K562 (cell line): Measurements from ENCODE around the gene ACE. TPM values are rescaled to one million over a fixed set of nuclear protein-coding genes. Genes with fewer than 3 reads are reported as not detected.

Experiments
- BCL6 ChIP-seq: fragments of 250-450 bp; sonication (Bioruptor Pico); IDR thresholded peaks from 2 replicates; pipeline ENCODE4 v1.4.0; 2020
- FIP1L1 ChIP-seq: fragments of 200-400 bp; formaldehyde crosslinking; IDR thresholded peaks from 2 replicates; pipeline ENCODE4 v1.6.1; 2018; ENCODE audit warnings: mild to moderate bottlenecking, low read depth, low read length; ENCODE audit not compliant: poor library complexity, severe bottlenecking
- GABPB2 ChIP-seq: fragments of 250-450 bp; sonication (Bioruptor Pico); conservative IDR thresholded peaks from 2 replicates; pipeline ENCODE4 v1.5.1; 2021; ENCODE audit warnings: mild to moderate bottlenecking
- LEF1 ChIP-seq: fragments of 450-650 bp; IDR thresholded peaks from 2 replicates; pipeline ENCODE4 v1.6.1; 2016; ENCODE audit warnings: mild to moderate bottlenecking
- MCM5 ChIP-seq: fragments of 450-650 bp; IDR thresholded peaks from 2 replicates; pipeline ENCODE4 v1.6.1; 2016; ENCODE audit warnings: low read depth
- NR1H2 ChIP-seq: sonication (generic); formaldehyde crosslinking; IDR thresholded peaks from 2 replicates; pipeline ENCODE4 v1.4.0; 2020; ENCODE audit warnings: mild to moderate bottlenecking, missing genetic modification reagents
- POLR2B ChIP-seq: fragments of 450-650 bp; IDR thresholded peaks from 2 replicates; pipeline ENCODE4 v1.6.1; 2018; ENCODE audit warnings: low read depth; ENCODE audit not compliant: partially characterized antibody
- TAF1 ChIP-seq: IDR thresholded peaks from 2 replicates; pipeline ENCODE4 v1.6.1; 2011; ENCODE audit warnings: mild to moderate bottlenecking, low read length, moderate library complexity; ENCODE audit not compliant: insufficient read depth, control insufficient read depth, severe bottlenecking; ENCODE audit errors: extremely low read depth
- TBP ChIP-seq: optimal IDR thresholded peaks from 2 replicates; pipeline ENCODE3; 2011; ENCODE audit warnings: low read depth, low read length, improper control_type of control experiment
- ZBTB7A ChIP-seq: IDR thresholded peaks from 2 replicates; pipeline ENCODE4 v1.6.1; 2011; ENCODE audit warnings: low read depth, mild to moderate bottlenecking, low read length, moderate library complexity, borderline replicate concordance; ENCODE audit not compliant: control insufficient read depth
- ZNF232 ChIP-seq: sonication (generic); formaldehyde crosslinking; IDR thresholded peaks from 2 replicates; pipeline ENCODE4 v1.8.0; 2022; ENCODE audit warnings: mild to moderate bottlenecking, missing genetic modification reagents
- ZNF445 ChIP-seq: fragments of 250-450 bp; sonication (Bioruptor Pico); IDR thresholded peaks from 2 replicates; pipeline ENCODE4 v1.4.0; 2020; ENCODE audit warnings: low read depth, mild to moderate bottlenecking, moderate library complexity
- ZNF583 ChIP-seq: fragments of 250-450 bp; sonication (Bioruptor Pico); IDR thresholded peaks from 2 replicates; pipeline ENCODE4 v1.4.0; 2020
- ZNF592 ChIP-seq: fragments of 450-650 bp; IDR thresholded peaks from 2 replicates; pipeline ENCODE4 v1.6.1; 2017; ENCODE audit warnings: antibody characterized with exemption, mild to moderate bottlenecking
- polyA plus RNA-seq, 8 experiments: library from polyadenylated mRNA; depleted of rRNA in 4 of 8; stranded (reverse) in 5 of 8; unstranded in 3 of 8; fragments of >200 nt; fragmentation: Nextera tagmentation in 2 of 8; fragmentation: Illumina TruSeq in 1 of 8; extraction: Ambion mirVana in 2 of 8; extraction: Trizol in 1 of 8; gene quantifications; 2 replicates each; pipeline versions ENCODE4 v1.2.1 to v1.2.3, GENCODE V29; 2011 to 2014; ENCODE audit warnings: inconsistent platforms in 1 of 8, missing spikeins in 1 of 8
- total RNA-seq, 7 experiments: library from RNA; depleted of rRNA in 6 of 7; stranded (reverse); fragments of >200 nt in 6 of 7; fragmentation: Illumina TruSeq in 2 of 7; extraction: Trizol in 2 of 7; gene quantifications; 2 replicates each; pipeline versions ENCODE4 v1.2.1 to v1.2.3, GENCODE V29; 2011 to 2021; ENCODE audit warnings: low replicate concordance in 1 of 7
- TF ChIP-seq, protein P1 (sequence below): fragments of 250-450 bp; sonication (Bioruptor Pico); IDR thresholded peaks from 2 replicates; pipeline ENCODE4 v1.4.0; 2020; ENCODE audit warnings: mild to moderate bottlenecking, moderate library complexity, borderline replicate concordance
- TF ChIP-seq, protein P2 (sequence below): sonication (generic); formaldehyde crosslinking; IDR thresholded peaks from 2 replicates; pipeline ENCODE4 v1.8.0; 2022; ENCODE audit warnings: missing genetic modification reagents, mild to moderate bottlenecking, moderate library complexity, borderline replicate concordance
- TF ChIP-seq, protein P3 (sequence below), 2 experiments: IDR thresholded peaks; 2 replicates each; pipeline ENCODE4 v1.6.1; 2012; ENCODE audit warnings: improper control_type of control experiment in 2 of 2, low read depth in 2 of 2, low read length in 2 of 2, borderline replicate concordance in 1 of 2

Gene ACE
- total and polyA plus RNA-seq, 9 of the 15 experiments (the other 6 are each of a cell fraction or from before 2014, with no cell fraction given), result 0.07 to 2.5 (median 0.47) TPM; not detected in 1

DNA sequence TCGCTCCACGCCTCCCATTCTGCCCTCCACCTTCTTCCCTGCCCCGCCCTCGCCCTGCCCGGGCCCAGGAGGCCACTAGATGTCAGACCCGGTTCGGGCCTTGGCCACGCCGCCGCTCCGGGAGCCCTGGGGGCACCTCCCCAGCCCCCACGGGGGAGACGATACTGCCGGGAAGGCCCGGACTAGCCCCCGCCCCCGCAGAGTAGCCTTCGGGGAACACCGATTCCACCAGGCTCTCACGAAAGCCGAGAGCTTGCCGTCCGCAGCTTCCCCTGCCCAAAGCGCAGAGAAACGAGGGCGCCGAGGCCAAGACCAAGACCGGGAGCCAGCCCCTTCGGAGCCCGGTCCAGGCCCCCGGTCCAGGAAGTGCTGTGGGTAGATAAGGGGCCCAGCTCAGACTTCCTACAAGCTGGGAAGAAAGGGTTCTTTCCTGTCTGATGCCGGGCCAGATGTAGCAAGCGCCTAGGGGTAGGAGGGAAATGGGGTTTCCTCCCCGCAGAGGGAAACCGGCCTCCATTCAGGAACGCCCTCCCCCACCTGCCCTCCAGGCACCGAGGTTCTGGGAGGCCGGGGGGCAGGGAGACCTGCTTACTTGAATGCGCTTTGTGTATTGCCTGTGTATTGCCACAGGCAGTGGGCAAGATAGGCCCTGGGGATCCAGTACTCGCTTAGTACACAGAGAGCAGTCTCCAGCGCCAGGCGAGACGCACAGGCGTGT, 29.9 kb upstream of the ACE start (continued):
- TF ChIP-seq, protein P1, sequence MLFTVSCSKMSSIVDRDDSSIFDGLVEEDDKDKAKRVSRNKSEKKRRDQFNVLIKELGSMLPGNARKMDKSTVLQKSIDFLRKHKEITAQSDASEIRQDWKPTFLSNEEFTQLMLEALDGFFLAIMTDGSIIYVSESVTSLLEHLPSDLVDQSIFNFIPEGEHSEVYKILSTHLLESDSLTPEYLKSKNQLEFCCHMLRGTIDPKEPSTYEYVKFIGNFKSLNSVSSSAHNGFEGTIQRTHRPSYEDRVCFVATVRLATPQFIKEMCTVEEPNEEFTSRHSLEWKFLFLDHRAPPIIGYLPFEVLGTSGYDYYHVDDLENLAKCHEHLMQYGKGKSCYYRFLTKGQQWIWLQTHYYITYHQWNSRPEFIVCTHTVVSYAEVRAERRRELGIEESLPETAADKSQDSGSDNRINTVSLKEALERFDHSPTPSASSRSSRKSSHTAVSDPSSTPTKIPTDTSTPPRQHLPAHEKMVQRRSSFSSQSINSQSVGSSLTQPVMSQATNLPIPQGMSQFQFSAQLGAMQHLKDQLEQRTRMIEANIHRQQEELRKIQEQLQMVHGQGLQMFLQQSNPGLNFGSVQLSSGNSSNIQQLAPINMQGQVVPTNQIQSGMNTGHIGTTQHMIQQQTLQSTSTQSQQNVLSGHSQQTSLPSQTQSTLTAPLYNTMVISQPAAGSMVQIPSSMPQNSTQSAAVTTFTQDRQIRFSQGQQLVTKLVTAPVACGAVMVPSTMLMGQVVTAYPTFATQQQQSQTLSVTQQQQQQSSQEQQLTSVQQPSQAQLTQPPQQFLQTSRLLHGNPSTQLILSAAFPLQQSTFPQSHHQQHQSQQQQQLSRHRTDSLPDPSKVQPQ (CRISPR knock-in tag), result 0 out of 2 replicates have a peak, but pooled peaks have one; percentile 60
- TF ChIP-seq, protein P2, sequence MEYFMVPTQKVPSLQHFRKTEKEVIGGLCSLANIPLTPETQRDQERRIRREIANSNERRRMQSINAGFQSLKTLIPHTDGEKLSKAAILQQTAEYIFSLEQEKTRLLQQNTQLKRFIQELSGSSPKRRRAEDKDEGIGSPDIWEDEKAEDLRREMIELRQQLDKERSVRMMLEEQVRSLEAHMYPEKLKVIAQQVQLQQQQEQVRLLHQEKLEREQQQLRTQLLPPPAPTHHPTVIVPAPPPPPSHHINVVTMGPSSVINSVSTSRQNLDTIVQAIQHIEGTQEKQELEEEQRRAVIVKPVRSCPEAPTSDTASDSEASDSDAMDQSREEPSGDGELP (CRISPR knock-in tag), result peak; percentile 42; the same call in 1 of the 2 replicates
- TF ChIP-seq FIP1L1 (peak; percentile 21), ZBTB7A (no peak), POLR2B (peak; percentile 39), ZNF445 (CRISPR knock-in tag) (0 out of 2 replicates have a peak, but pooled peaks have one; percentile 16), BCL6 (CRISPR knock-in tag) (0 out of 2 replicates have a peak, but pooled peaks have one; percentile 59), TBP (peak; percentile 48), ZNF592 (peak; percentile 85), NR1H2 (0 out of 2 replicates have a peak, but pooled peaks have one; percentile 72), TAF1 (peak; percentile 31), LEF1 (0 out of 2 replicates have a peak, but pooled peaks have one; percentile 30), ZNF583 (peak; percentile 80), MCM5 (no peak), ZNF232 (CRISPR knock-in tag) (no peak), GABPB2 (no peak)
- TF ChIP-seq, protein P3, sequence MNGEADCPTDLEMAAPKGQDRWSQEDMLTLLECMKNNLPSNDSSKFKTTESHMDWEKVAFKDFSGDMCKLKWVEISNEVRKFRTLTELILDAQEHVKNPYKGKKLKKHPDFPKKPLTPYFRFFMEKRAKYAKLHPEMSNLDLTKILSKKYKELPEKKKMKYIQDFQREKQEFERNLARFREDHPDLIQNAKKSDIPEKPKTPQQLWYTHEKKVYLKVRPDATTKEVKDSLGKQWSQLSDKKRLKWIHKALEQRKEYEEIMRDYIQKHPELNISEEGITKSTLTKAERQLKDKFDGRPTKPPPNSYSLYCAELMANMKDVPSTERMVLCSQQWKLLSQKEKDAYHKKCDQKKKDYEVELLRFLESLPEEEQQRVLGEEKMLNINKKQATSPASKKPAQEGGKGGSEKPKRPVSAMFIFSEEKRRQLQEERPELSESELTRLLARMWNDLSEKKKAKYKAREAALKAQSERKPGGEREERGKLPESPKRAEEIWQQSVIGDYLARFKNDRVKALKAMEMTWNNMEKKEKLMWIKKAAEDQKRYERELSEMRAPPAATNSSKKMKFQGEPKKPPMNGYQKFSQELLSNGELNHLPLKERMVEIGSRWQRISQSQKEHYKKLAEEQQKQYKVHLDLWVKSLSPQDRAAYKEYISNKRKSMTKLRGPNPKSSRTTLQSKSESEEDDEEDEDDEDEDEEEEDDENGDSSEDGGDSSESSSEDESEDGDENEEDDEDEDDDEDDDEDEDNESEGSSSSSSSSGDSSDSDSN (IDR thresholded peaks at IDR 0.05; ENCODE audit: borderline replicate concordance in 1 of 2, low read depth in 2 of 2, low read length in 2 of 2), result peak; percentile 59 to 83; a peak in 2 of 4 replicates
